SU-DHL-6 (cell line): ENCODE results near the gene CCR4.
"Not testable (repeated sequence)": the region's sequence is repeated elsewhere in the genome, so short reads cannot be mapped to it uniquely, and the experiment has no call there.

ENCODE experiments used
- H2AFZ ChIP-seq: fragments of 200-600 bp; sonication (generic); 2 replicates; pipeline ENCODE4 v1.6.1; 2014; ENCODE audit warnings: low read depth, mild to moderate bottlenecking, moderate library complexity, mixed read lengths, antibody characterized with exemption, low read length; ENCODE audit not compliant: severe bottlenecking
- H3F3A ChIP-seq: fragments of 200-600 bp; shearing (Covaris generic); 2 replicates; pipeline ENCODE4 v1.6.0; 2016; ENCODE audit warnings: antibody characterized with exemption, mild to moderate bottlenecking; ENCODE audit not compliant: insufficient read depth
- H3K27ac ChIP-seq: fragments of 200-600 bp; sonication (generic); 2 replicates; pipeline ENCODE4 v1.5.1; 2016; ENCODE audit warnings: low read depth, mild to moderate bottlenecking, low read length, moderate library complexity, mixed read lengths
- H3K27me3 ChIP-seq: fragments of 200-600 bp; sonication (generic), shearing (Covaris generic); 2 replicates; pipeline ENCODE4 v1.6.0; 2014; ENCODE audit warnings: mild to moderate bottlenecking, low read length
- H3K36me3 ChIP-seq: fragments of 200-600 bp; sonication (generic); 2 replicates; pipeline ENCODE4 v1.6.1; 2014; ENCODE audit warnings: mild to moderate bottlenecking, low read length, mixed read lengths
- H3K4me2 ChIP-seq: fragments of 300-600, 200-600 bp; shearing (Covaris generic), sonication (generic); 2 replicates; pipeline ENCODE4 v1.6.0; 2014; ENCODE audit warnings: low read length, low read depth, mild to moderate bottlenecking; ENCODE audit not compliant: poor library complexity, severe bottlenecking
- H3K4me3 ChIP-seq: fragments of 200-600 bp; sonication (generic); 2 replicates; pipeline ENCODE4 v1.5.1; 2014; ENCODE audit warnings: antibody characterized with exemption, low read length, mild to moderate bottlenecking, mixed read lengths; ENCODE audit not compliant: insufficient read depth, poor library complexity, severe bottlenecking
- H3K79me2 ChIP-seq: fragments of 200-600 bp; sonication (generic); 2 replicates; pipeline ENCODE4 v1.6.1; 2014; ENCODE audit warnings: mild to moderate bottlenecking, low read length, moderate library complexity; ENCODE audit not compliant: insufficient read depth
- H3K9ac ChIP-seq: fragments of 200-600 bp; sonication (generic); 2 replicates; pipeline ENCODE4 v1.7.0; 2014; ENCODE audit warnings: mild to moderate bottlenecking, low read length
- H3K9me2 ChIP-seq: fragments of 200-600 bp; sonication (generic); replicated peaks from 2 replicates; pipeline ENCODE4 v1.6.1; 2014; ENCODE audit warnings: low read length; ENCODE audit not compliant: insufficient read depth
- H3K9me3 ChIP-seq: fragments of 200-600 bp; sonication (generic); 2 replicates; pipeline ENCODE4 v1.6.1; 2014; ENCODE audit warnings: low read length, mixed read lengths; ENCODE audit not compliant: insufficient read depth
- H4K20me1 ChIP-seq: fragments of 200-600 bp; sonication (generic); 2 replicates; pipeline ENCODE4 v1.6.1; 2014; ENCODE audit warnings: low read depth, mild to moderate bottlenecking, antibody characterized with exemption, low read length, moderate library complexity, mixed read lengths
- CTCF ChIP-seq: fragments of 200-600 bp; sonication (generic); IDR thresholded peaks from one replicate; pipeline ENCODE4 v1.5.1; 2017; ENCODE audit warnings: antibody characterized with exemption, mild to moderate bottlenecking, low read length, moderate library complexity; ENCODE audit not compliant: insufficient read depth, poor library complexity, severe bottlenecking
- EZH2phosphoT487 ChIP-seq: fragments of 200-600 bp; sonication (generic), shearing (Covaris generic); conservative IDR thresholded peaks from 2 replicates; pipeline ENCODE4 v1.6.1; 2018; ENCODE audit warnings: mild to moderate bottlenecking, antibody characterized with exemption, low read length, moderate library complexity, mixed read lengths

Gene CCR4

GRCh38 chr3:32968166-32968919 is 16.9 kb downstream of the CCR4 start:
- Histone ChIP-seq H3F3A (no peaks in the 10 kb centered on the region), H2AFZ (no peak overlapping the region), H3K4me2 (no peak overlapping the region), H3K27me3 (no peaks in the 10 kb centered on the region), H3K9me2 (no peaks in the 10 kb centered on the region), H3K79me2 (no peaks in the 10 kb centered on the region), H3K9ac (no peak overlapping the region), H3K4me3 (no peak overlapping the region), H4K20me1 (no peaks in the 10 kb centered on the region), H3K9me3 (peaks cover 21% of the 10 kb centered on the region; the same call in 1 of the 2 replicates), H3K27ac (no peak overlapping the region), H3K36me3 (no peaks in the 10 kb centered on the region)
- TF ChIP-seq EZH2phosphoT487 = no peak
- no peak for TF ChIP-seq CTCF

- H4K20me1 ChIP-seq = no peaks in the 10 kb centered on the region
- TF ChIP-seq CTCF = no peak
- no peak for TF ChIP-seq EZH2phosphoT487
- no peak overlapping the region for H3K9ac ChIP-seq
- no peaks in the 10 kb centered on the region for H3K9me2 ChIP-seq
- H3K79me2 ChIP-seq = no peaks in the 10 kb centered on the region
- H3K4me2 ChIP-seq = no peak overlapping the region
- no peak overlapping the region for H3K27ac ChIP-seq
- H3K9me3 ChIP-seq = peaks cover 21% of the 10 kb centered on the region; the same call in 1 of the 2 replicates
- no peak overlapping the region for H2AFZ ChIP-seq
- no peak overlapping the region for H3K4me3 ChIP-seq
- no peaks in the 10 kb centered on the region for H3K36me3 ChIP-seq
- H3F3A ChIP-seq = no peaks in the 10 kb centered on the region
- H3K27me3 ChIP-seq = no peaks in the 10 kb centered on the region
Measured at GRCh38 chr3:32968920-32969389, 17.5 kb downstream of the CCR4 start.

GRCh38 chr3:32969656-32970055 is 18.2 kb downstream of the CCR4 start:
- Histone ChIP-seq H3F3A (no peaks in the 10 kb centered on the region), H3K9me2 (no peaks in the 10 kb centered on the region), H3K9ac (no peak overlapping the region), H3K4me2 (no peak overlapping the region), H3K36me3 (no peaks in the 10 kb centered on the region), H2AFZ (no peak overlapping the region), H3K9me3 (peaks cover 20% of the 10 kb centered on the region; the same call in 1 of the 2 replicates), H3K79me2 (no peaks in the 10 kb centered on the region), H3K4me3 (no peak overlapping the region), H3K27ac (no peak overlapping the region), H4K20me1 (no peaks in the 10 kb centered on the region), H3K27me3 (no peaks in the 10 kb centered on the region)
- TF ChIP-seq CTCF (no peak), EZH2phosphoT487 (no peak)

GRCh38 chr3:32971291-32971690 is 19.8 kb downstream of the CCR4 start:
- H3K9me3 ChIP-seq, H3K9me2 ChIP-seq, H2AFZ ChIP-seq, H3K4me2 ChIP-seq, H3K4me3 ChIP-seq, H3K27me3 ChIP-seq, H3K36me3 ChIP-seq, H3K79me2 ChIP-seq, H3F3A ChIP-seq, H4K20me1 ChIP-seq, H3K27ac ChIP-seq, H3K9ac ChIP-seq: not testable (repeated sequence)
